ENCODE results near the gene HSPH1. TPM values are rescaled to one million over a fixed set of nuclear protein-coding genes. Genes with fewer than 3 reads are reported as not detected.

The HSPH1 gene
- total and polyA plus RNA-seq, 4 donors, result 11.0 to 30.3 (median 20.3) TPM

GRCh38 chr13:31090096-31090495 is 71.6 kb downstream of the HSPH1 start:
- no peak overlapping the region for H3K27ac ChIP-seq (ENCODE audit: low read depth in 1 of 2, low read length in 2 of 2)
- H3K4me3 ChIP-seq (ENCODE audit: low read depth in 1 of 3, low read length in 3 of 3), result no peak overlapping the region
- H3K9ac ChIP-seq (ENCODE audit: low read depth in 1 of 2, low read length in 2 of 2), result no peak overlapping the region
- 90% methylated on average over 5 of the region's 5 CpGs for WGBS
- TF ChIP-seq JUND (IDR thresholded peaks at IDR 0.05) (no peak), GABPA (IDR thresholded peaks at IDR 0.05 in 1 of 2, conservative IDR thresholded peaks at IDR 0.05 in 1 of 2) (no peak), HNF4A (conservative IDR thresholded peaks at IDR 0.05) (no peak), NR2F2 (IDR thresholded peaks at IDR 0.05) (no peak), YY1 (IDR thresholded peaks at IDR 0.05) (no peak), ZBTB33 (IDR thresholded peaks at IDR 0.05) (no peak), REST (IDR thresholded peaks at IDR 0.05) (no peak), HNF4G (IDR thresholded peaks at IDR 0.05) (no peak)
- no peak for DNase-seq (ENCODE audit: low spot score)
- H3K4me1 ChIP-seq (ENCODE audit: control insufficient read depth in 4 of 4, insufficient read depth in 4 of 4, low read length in 3 of 4), result peaks cover 0 to 7% (median under 1%) of the 10 kb centered on the region in 4 donors
- no peaks in the 10 kb centered on the region for H3K36me3 ChIP-seq (ENCODE audit: control insufficient read depth in 4 of 4, insufficient read depth in 3 of 4, low read depth in 1 of 4, low read length in 3 of 4)
- peaks cover 0 to 9% (median 0%) of the 10 kb centered on the region in 4 donors for H3K27me3 ChIP-seq (ENCODE audit: control insufficient read depth in 4 of 4, insufficient read depth in 4 of 4, low read length in 3 of 4)
- H3K9me3 ChIP-seq (ENCODE audit: control insufficient read depth in 4 of 4, low read length in 3 of 4), result no peaks in the 10 kb centered on the region

GRCh38 chr13:31089649-31090048 is 72.1 kb downstream of the HSPH1 start:
- DNase-seq (ENCODE audit: low spot score), result no peak
- Histone ChIP-seq H3K9me3 (ENCODE audit: control insufficient read depth in 4 of 4, low read length in 3 of 4) (no peaks in the 10 kb centered on the region), H3K9ac (ENCODE audit: low read depth in 1 of 2, low read length in 2 of 2) (no peak overlapping the region), H3K4me1 (ENCODE audit: control insufficient read depth in 4 of 4, insufficient read depth in 4 of 4, low read length in 3 of 4) (peaks cover 0 to 7% (median under 1%) of the 10 kb centered on the region in 4 donors), H3K36me3 (ENCODE audit: control insufficient read depth in 4 of 4, insufficient read depth in 3 of 4, low read depth in 1 of 4, low read length in 3 of 4) (no peaks in the 10 kb centered on the region), H3K4me3 (ENCODE audit: low read depth in 1 of 3, low read length in 3 of 3) (no peak overlapping the region), H3K27me3 (ENCODE audit: control insufficient read depth in 4 of 4, insufficient read depth in 4 of 4, low read length in 3 of 4) (peaks cover 0 to 7% (median 0%) of the 10 kb centered on the region in 4 donors), H3K27ac (ENCODE audit: low read depth in 1 of 2, low read length in 2 of 2) (no peak overlapping the region)
- TF ChIP-seq HNF4A (conservative IDR thresholded peaks at IDR 0.05) (no peak), HNF4G (IDR thresholded peaks at IDR 0.05) (no peak), SP1 (IDR thresholded peaks at IDR 0.05) (no peak), GABPA (IDR thresholded peaks at IDR 0.05 in 1 of 2, conservative IDR thresholded peaks at IDR 0.05 in 1 of 2) (no peak), RAD21 (IDR thresholded peaks at IDR 0.05) (no peak), ATF3 (IDR thresholded peaks at IDR 0.05) (no peak), REST (IDR thresholded peaks at IDR 0.05) (no peak), JUND (IDR thresholded peaks at IDR 0.05) (no peak), RXRA (IDR thresholded peaks at IDR 0.05) (no peak), ZBTB33 (IDR thresholded peaks at IDR 0.05) (no peak), EGR1 (IDR thresholded peaks at IDR 0.05; ENCODE audit: low read depth in 2 of 2) (no peak), FOXA2 (IDR thresholded peaks at IDR 0.05) (no peak), NR2F2 (IDR thresholded peaks at IDR 0.05) (no peak), FOXA1 (IDR thresholded peaks at IDR 0.05) (no peak), CTCF (IDR thresholded peaks at IDR 0.05; ENCODE audit: low read depth, low read length, missing input control) (no peak), YY1 (IDR thresholded peaks at IDR 0.05) (no peak), TAF1 (conservative IDR thresholded peaks at IDR 0.05) (no peak), MAX (IDR thresholded peaks at IDR 0.05) (no peak)
- 89% methylated on average over 3 of the region's 3 CpGs for WGBS
